H9 (cell line): ENCODE results near the gene CACFD1. TPM values are rescaled to one million over a fixed set of nuclear protein-coding genes. Genes with fewer than 3 reads are reported as not detected.

Source experiments
- DNase-seq: peaks from one replicate; pipeline ENCODE4 v3.0.0-alpha.2; 2017
- H2AFZ ChIP-seq: one replicate; pipeline ENCODE4 v1.6.1; 2013; ENCODE audit warnings: mild to moderate bottlenecking, low read length, control low read depth, moderate library complexity
- H2AK5ac ChIP-seq: 2 replicates; pipeline ENCODE4 v1.6.1; 2013; ENCODE audit warnings: low read length, control low read depth, mixed read lengths; ENCODE audit not compliant: insufficient read length
- H2BK120ac ChIP-seq: one replicate; pipeline ENCODE4 v1.6.1; 2013; ENCODE audit warnings: low read depth, mild to moderate bottlenecking, low read length, control low read depth, inconsistent platforms; ENCODE audit not compliant: poor library complexity, severe bottlenecking
- H2BK12ac ChIP-seq: 2 replicates; pipeline ENCODE4 v1.6.1; 2013; ENCODE audit warnings: low read length, control low read depth, mixed read lengths, low read depth; ENCODE audit not compliant: insufficient read length
- H2BK15ac ChIP-seq: 2 replicates; pipeline ENCODE4 v1.6.1; 2013; ENCODE audit warnings: low read depth, low read length, control low read depth
- H2BK20ac ChIP-seq: one replicate; pipeline ENCODE4 v1.6.1; 2013; ENCODE audit warnings: low read depth, mild to moderate bottlenecking, low read length, control low read depth, inconsistent platforms; ENCODE audit not compliant: poor library complexity, severe bottlenecking
- H2BK5ac ChIP-seq: 2 replicates; pipeline ENCODE4 v1.6.1; 2013; ENCODE audit warnings: low read length, control low read depth, mixed read lengths; ENCODE audit not compliant: insufficient read length
- H3K14ac ChIP-seq: 2 replicates; pipeline ENCODE4 v1.6.1; 2013; ENCODE audit warnings: low read length, control low read depth; ENCODE audit not compliant: insufficient read depth
- H3K18ac ChIP-seq: 2 replicates; pipeline ENCODE4 v1.6.1; 2013; ENCODE audit warnings: low read depth, mild to moderate bottlenecking, mixed read lengths, low read length, control low read depth; ENCODE audit not compliant: insufficient read length
- H3K23ac ChIP-seq: 2 replicates; pipeline ENCODE4 v1.6.1; 2013; ENCODE audit warnings: low read length, control low read depth, mixed read lengths, low read depth; ENCODE audit not compliant: insufficient read length
- H3K23me2 ChIP-seq: 2 replicates; pipeline ENCODE4 v1.6.1; 2013; ENCODE audit warnings: low read depth, mild to moderate bottlenecking, mixed read lengths, low read length, control low read depth; ENCODE audit not compliant: insufficient read length, poor library complexity, severe bottlenecking
- H3K27ac ChIP-seq: 2 replicates; pipeline ENCODE4 v1.5.1; 2013; ENCODE audit warnings: low read length, control low read depth, mixed read lengths, low read depth; ENCODE audit not compliant: insufficient read length
- H3K27me3 ChIP-seq: 2 replicates; pipeline ENCODE4 v1.6.1; 2013; ENCODE audit warnings: low read length, control low read depth, inconsistent platforms; ENCODE audit not compliant: insufficient read depth
- H3K4ac ChIP-seq: 2 replicates; pipeline ENCODE4 v1.6.1; 2013; ENCODE audit warnings: low read depth, mild to moderate bottlenecking, control low read depth, inconsistent platforms, low read length, moderate library complexity
- H3K4me1 ChIP-seq: 2 replicates; pipeline ENCODE4 v1.6.1; 2013; ENCODE audit warnings: low read length, control low read depth, inconsistent platforms; ENCODE audit not compliant: insufficient read depth
- H3K4me2 ChIP-seq: 2 replicates; pipeline ENCODE4 v1.6.1; 2013; ENCODE audit warnings: low read length, control low read depth, mixed read lengths; ENCODE audit not compliant: insufficient read length, insufficient read depth
- H3K56ac ChIP-seq: 2 replicates; pipeline ENCODE4 v1.6.1; 2013; ENCODE audit warnings: low read depth, mild to moderate bottlenecking, mixed read lengths, low read length, control low read depth; ENCODE audit not compliant: insufficient read length
- H3K79me1 ChIP-seq: 2 replicates; pipeline ENCODE4 v1.6.1; 2013; ENCODE audit warnings: low read depth, mild to moderate bottlenecking, moderate library complexity, low read length, control low read depth, inconsistent platforms; ENCODE audit not compliant: insufficient read depth, poor library complexity, severe bottlenecking
- H3K79me2 ChIP-seq: 2 replicates; pipeline ENCODE4 v1.6.1; 2013; ENCODE audit warnings: low read length, control low read depth, inconsistent platforms; ENCODE audit not compliant: insufficient read depth
- H3K9ac ChIP-seq: 2 replicates; pipeline ENCODE4 v1.6.1; 2013; ENCODE audit warnings: low read length, control low read depth, mixed read lengths; ENCODE audit not compliant: insufficient read length; ENCODE audit errors: extremely low read depth
- H3K9me3 ChIP-seq: one replicate; pipeline ENCODE4 v1.6.1; 2013; ENCODE audit warnings: low read depth, low read length, inconsistent platforms; ENCODE audit not compliant: control insufficient read depth
- H3T11ph ChIP-seq: one replicate; pipeline ENCODE4 v1.6.1; 2013; ENCODE audit warnings: mild to moderate bottlenecking, low read length, control low read depth, inconsistent platforms
- H4K20me1 ChIP-seq: one replicate; pipeline ENCODE4 v1.6.1; 2013; ENCODE audit not compliant: control insufficient read depth, insufficient read length, insufficient read depth
- H4K5ac ChIP-seq: 2 replicates; pipeline ENCODE4 v1.6.1; 2013; ENCODE audit warnings: low read depth, mild to moderate bottlenecking, mixed read lengths, low read length, control low read depth; ENCODE audit not compliant: insufficient read length
- H4K8ac ChIP-seq: replicated peaks from 2 replicates; pipeline ENCODE4 v1.6.1; 2013; ENCODE audit warnings: low read length, control low read depth, mixed read lengths, low read depth; ENCODE audit not compliant: insufficient read length
- H4K91ac ChIP-seq: 2 replicates; pipeline ENCODE4 v1.6.1; 2013; ENCODE audit warnings: low read depth, mild to moderate bottlenecking, moderate library complexity, mixed read lengths, low read length, control low read depth; ENCODE audit not compliant: insufficient read length
- H3K27ac Mint-ChIP-seq, 3 experiments: 2 replicates in 2 of 3; 3 replicates in 1 of 3; pipeline ENCODE4 v1.8.0; 2020 to 2021; ENCODE audit warnings: mixed read lengths in 3 of 3, mild to moderate bottlenecking in 1 of 3, moderate library complexity in 1 of 3
- H3K27me3 Mint-ChIP-seq: 2 replicates; pipeline ENCODE4 v1.8.0; 2021; ENCODE audit warnings: low read depth, mild to moderate bottlenecking, moderate library complexity, mixed read lengths
- H3K36me3 Mint-ChIP-seq, 3 experiments: 2 replicates in 2 of 3; 3 replicates in 1 of 3; pipeline ENCODE4 v1.8.0; 2020 to 2021; ENCODE audit warnings: low read depth in 3 of 3, mixed read lengths in 3 of 3; ENCODE audit not compliant: insufficient read depth in 1 of 3
- H3K4me1 Mint-ChIP-seq, 2 experiments: 2 replicates each; pipeline ENCODE4 v1.8.0; 2020; ENCODE audit warnings: mixed read lengths in 2 of 2
- H3K4me3 Mint-ChIP-seq, 2 experiments: 2 replicates in 1 of 2; 3 replicates in 1 of 2; pipeline ENCODE4 v1.8.0; 2020 to 2021; ENCODE audit warnings: mild to moderate bottlenecking in 2 of 2, mixed read lengths in 2 of 2, moderate library complexity in 1 of 2
- H3K9me3 Mint-ChIP-seq, 2 experiments: 2 replicates in 1 of 2; 3 replicates in 1 of 2; pipeline ENCODE4 v1.8.0; 2020; ENCODE audit warnings: mild to moderate bottlenecking in 2 of 2, mixed read lengths in 2 of 2, moderate library complexity in 1 of 2
- CTCF ChIP-seq: fragments of 200-600 bp; sonication (generic); conservative IDR thresholded peaks from 3 replicates; pipeline ENCODE4 v1.8.0; 2021; ENCODE audit warnings: antibody characterized with exemption, mild to moderate bottlenecking
- WGBS: extraction: QIAGEN DNeasy Blood & Tissue Kit; methylation state at CpG from one replicate; pipeline ENCODE4 v1.1.7; 2013; ENCODE audit warnings: missing lambda C conversion rate, low lambda C conversion rate, mixed read lengths; ENCODE audit not compliant: insufficient read length; ENCODE audit errors: extremely low coverage; 5-methylcytosine and 5-hydroxymethylcytosine counted together
- total RNA-seq: library from RNA; stranded (reverse); gene quantifications from 2 replicates; pipeline ENCODE4 v1.2.1, GENCODE V29; 2021

CACFD1 gene
- total RNA-seq, 1 experiment from 2014 or later = 20.0 TPM

GRCh38 chr9:133468374-133468773 lies 8.6 kb downstream of the CACFD1 start:
- H4K91ac ChIP-seq = no peak overlapping the region
- no peaks in the 10 kb centered on the region for H3K4me1 ChIP-seq
- no peak overlapping the region for H2BK12ac ChIP-seq
- H2BK20ac ChIP-seq = no peak overlapping the region
- no peak overlapping the region for H2BK120ac ChIP-seq
- H3K27me3 ChIP-seq = no peaks in the 10 kb centered on the region
- WGBS = no CpG with 5 or more reads among the region's 11 CpGs
- Mint-ChIP-seq H3K36me3 (peaks cover 1 to 17% (median 11%) of the 10 kb centered on the region in 3 experiments; a peak in 6 of 7 replicates), H3K4me1 (peaks cover under 1 to 2% of the 10 kb centered on the region in 2 experiments; a peak in 3 of 4 replicates), H3K27me3 (no peaks in the 10 kb centered on the region), H3K4me3 (no peak overlapping the region), H3K27ac (no peak overlapping the region), H3K9me3 (no peaks in the 10 kb centered on the region)
- no peak for TF ChIP-seq CTCF
- H2AK5ac ChIP-seq = no peak overlapping the region
- no peak overlapping the region for H2BK5ac ChIP-seq
- H3K4me2 ChIP-seq = no peak overlapping the region
- H3K14ac ChIP-seq = no peak overlapping the region
- H3K9me3 ChIP-seq = no peaks in the 10 kb centered on the region
- no peak overlapping the region for H3K9ac ChIP-seq
- H3K4ac ChIP-seq = no peak overlapping the region
- H3K56ac ChIP-seq = no peak overlapping the region
- H4K8ac ChIP-seq = no peak overlapping the region
- no peak for DNase-seq
- no peaks in the 10 kb centered on the region for H3K23me2 ChIP-seq
- no peak overlapping the region for H2AFZ ChIP-seq
- no peak overlapping the region for H3T11ph ChIP-seq
- H2BK15ac ChIP-seq = no peak overlapping the region
- no peak overlapping the region for H3K27ac ChIP-seq
- no peaks in the 10 kb centered on the region for H4K20me1 ChIP-seq
- H4K5ac ChIP-seq = no peak overlapping the region
- no peak overlapping the region for H3K23ac ChIP-seq
- no peaks in the 10 kb centered on the region for H3K79me1 ChIP-seq
- no peak overlapping the region for H3K18ac ChIP-seq
- H3K79me2 ChIP-seq = no peaks in the 10 kb centered on the region
